GM19372 (cell line): ENCODE results near the gene GNPDA2.
A peak's percentile ranks its signal among the peaks of the same experiment; 100 is the strongest.

Experiments used
- ATAC-seq: cut with Tn5 transposase; IDR thresholded peaks from one replicate; pipeline ENCODE4 v1.9.1; 2021; ENCODE audit warnings: mild to moderate bottlenecking, low read depth, moderate library complexity; ENCODE audit not compliant: unreplicated experiment

GNPDA2 gene

DNA sequence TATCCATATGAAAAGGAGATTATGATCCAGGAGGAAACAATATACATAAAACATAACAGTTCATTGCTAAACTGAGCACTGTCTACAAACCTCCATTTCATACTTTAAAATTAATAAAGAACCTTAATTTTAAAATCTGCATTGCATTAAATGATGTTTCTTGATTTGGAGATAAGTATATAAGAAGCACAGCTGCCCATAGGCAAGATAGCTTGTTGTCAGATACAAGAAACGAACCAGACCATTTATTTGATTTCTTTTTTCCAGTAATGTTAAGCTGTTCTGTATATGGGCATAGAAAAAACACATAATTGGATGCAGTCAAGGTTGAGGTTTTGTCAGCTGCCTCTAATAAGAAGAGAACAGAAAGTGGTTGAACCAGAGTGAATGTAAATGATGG is 41.7 kb downstream of the GNPDA2 start:
- no peak for ATAC-seq

GRCh38 chr4:44679060-44679459 is 47.3 kb downstream of the GNPDA2 start:
- ATAC-seq, result no peak

- peak; percentile 94 for ATAC-seq
Measured at GRCh38 chr4:44678094-44679041, 48.0 kb downstream of the GNPDA2 start, which contains the start of gene GUF1. Gene GUF1, plus strand, starts transcription at chr4:44678420. Its CDS starts 203 bp downstream, at chr4:44678623.

DNA sequence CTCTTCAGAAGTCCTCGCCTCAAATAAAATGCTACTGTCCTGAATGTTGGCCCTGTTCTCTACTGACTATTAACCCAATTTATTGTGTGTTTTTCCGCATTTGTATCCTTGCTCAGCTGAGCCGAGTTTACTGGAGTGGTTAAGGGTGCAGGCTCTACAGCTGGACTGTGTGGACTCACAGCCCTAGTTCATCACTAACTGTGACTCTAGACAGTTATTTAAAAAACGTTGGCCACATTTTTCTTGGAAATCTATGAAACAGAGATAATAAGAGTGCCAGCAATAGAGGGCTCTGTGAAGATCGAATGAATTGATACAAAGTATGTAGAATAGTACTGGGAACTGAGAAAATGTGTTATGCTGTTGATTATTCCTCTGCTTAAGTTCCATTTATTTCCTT is 51.0 kb downstream of the GNPDA2 start:
- ATAC-seq, result no peak

DNA sequence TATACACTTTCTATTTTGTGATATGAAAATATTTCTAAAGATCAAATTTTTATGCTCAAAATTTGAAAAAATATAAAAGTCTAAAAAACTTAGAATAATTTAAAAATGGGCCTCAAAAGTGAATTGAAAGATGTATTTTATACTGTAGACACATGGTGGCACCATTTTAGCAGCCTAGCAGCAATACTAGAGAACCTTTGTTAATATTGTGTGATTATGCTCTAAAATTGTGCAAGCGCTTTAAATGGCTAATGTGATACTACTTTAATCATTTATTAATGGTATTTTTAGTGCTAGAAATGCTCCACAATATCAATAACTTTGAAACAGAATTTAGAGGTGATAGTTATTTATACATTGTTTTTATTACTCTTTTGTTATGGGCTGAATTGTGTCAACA is 51.9 kb downstream of the GNPDA2 start:
- no peak for ATAC-seq

DNA sequence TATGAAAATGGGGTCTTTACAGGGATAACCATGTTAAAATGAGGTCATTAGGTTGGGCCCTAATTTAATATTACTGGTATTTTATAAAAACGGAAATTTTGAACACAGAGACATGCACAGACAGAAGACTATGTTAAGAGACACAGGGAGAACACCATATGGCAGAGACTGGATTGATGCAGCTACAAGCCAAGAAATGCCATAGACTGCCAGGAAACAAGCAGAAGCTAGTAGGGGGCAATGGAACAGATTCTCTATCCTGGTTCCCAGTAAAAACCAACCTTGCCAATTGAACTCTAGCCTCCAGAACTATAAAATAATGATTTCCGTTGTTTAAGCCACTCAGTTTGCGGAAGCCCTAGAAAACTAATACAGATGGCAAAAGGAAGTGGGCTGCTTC is 54.7 kb downstream of the GNPDA2 start:
- ATAC-seq, result no peak

GRCh38 chr4:44670506-44671199 is 55.7 kb downstream of the GNPDA2 start:
- no peak for ATAC-seq

DNA sequence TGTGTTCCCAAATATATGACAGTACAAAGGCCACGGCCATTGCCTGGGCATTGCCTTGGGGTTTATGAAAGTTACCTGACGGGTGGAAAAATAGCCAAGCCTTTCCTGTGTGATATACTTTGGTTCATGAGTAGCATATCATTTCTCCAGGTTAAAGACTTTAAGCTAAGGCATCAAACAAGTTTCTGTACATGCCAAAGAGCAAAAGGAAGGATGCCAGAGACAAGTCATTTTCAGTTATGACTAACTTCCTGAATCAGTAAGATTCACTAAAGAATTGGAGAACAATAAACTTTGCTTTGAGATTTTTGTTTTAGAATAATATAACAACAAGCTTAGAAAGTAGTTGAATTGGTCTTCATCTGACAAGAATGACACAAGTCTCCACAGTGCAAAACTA is 57.8 kb downstream of the GNPDA2 start:
- ATAC-seq, result no peak

GRCh38 chr4:44663539-44664263 is 62.7 kb downstream of the GNPDA2 start:
- no peak for ATAC-seq

- ATAC-seq, result no peak
Measured at GRCh38 chr4:44662623-44663005, 63.7 kb downstream of the GNPDA2 start.

DNA sequence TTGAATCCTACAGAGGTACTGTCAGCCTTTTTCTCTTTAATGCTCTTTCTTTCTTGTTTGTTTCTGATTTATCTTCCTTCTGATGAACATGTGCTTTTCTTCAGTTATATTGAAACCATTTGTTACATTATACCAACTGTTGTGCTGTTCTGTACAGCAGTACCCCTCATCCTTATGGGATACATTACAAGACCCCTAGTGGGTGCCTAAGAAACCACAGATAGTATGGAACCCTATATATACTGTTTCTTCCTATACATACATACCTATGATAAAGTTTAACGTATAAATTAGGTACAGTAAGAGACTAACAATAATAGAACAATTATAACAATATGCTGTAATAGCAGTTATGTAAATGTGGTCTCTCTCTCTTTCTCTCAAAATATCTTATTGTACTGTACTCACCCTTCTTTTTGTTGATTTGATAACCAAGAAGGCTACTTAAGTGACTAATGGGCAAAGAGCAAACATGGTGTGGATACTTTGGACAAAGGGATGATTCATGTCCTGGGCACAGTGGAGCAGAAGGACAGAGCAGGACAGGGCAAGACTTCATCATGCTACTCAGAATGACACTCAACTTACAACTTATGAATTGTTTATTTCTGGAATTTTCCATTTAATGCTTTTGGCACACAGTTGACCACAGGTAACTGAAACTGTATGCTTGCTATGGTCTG is 64.3 kb downstream of the GNPDA2 start:
- ATAC-seq, result no peak

- ATAC-seq, result no peak
Measured at GRCh38 chr4:44660396-44660795, 66.0 kb downstream of the GNPDA2 start.

GRCh38 chr4:44652002-44652401 is 74.4 kb downstream of the GNPDA2 start:
- ATAC-seq, result no peak
